M059J (cell line): Measurements from ENCODE around the gene PPIL6. TPM values are rescaled to one million over a fixed set of nuclear protein-coding genes. Genes with fewer than 3 reads are reported as not detected.
A peak's percentile ranks its signal among the peaks of the same experiment; 100 is the strongest.

Source experiments
- DNase-seq: peaks from one replicate; pipeline ENCODE4 v3.0.0-alpha.2; 2012; ENCODE audit warnings: low read depth
- total RNA-seq: library from RNA; depleted of rRNA; stranded (reverse); fragments of >200 nt; shearing (Covaris generic); gene quantifications from 2 replicates; pipeline ENCODE4 v1.2.3, GENCODE V29; 2014; rRNA removed

PPIL6 gene
- 2.1 and 9.6 TPM in 2 replicates for total RNA-seq

- DNase-seq = peak; percentile 89
Measured at GRCh38 chr6:109440331-109441068, at the start of gene PPIL6, which contains the start of gene SMPD2. Gene PPIL6, minus strand, starts transcription at chr6:109440628. Its CDS starts 38 bp downstream, at chr6:109440590. Gene SMPD2, plus strand, starts transcription at chr6:109440724. Its CDS starts 398 bp downstream, at chr6:109441122.

- no peak for DNase-seq
Measured at GRCh38 chr6:109488001-109488400, 47.6 kb upstream of the PPIL6 start.

GRCh38 chr6:109486068-109486467 lies 45.6 kb upstream of the PPIL6 start:
- no peak for DNase-seq

- DNase-seq = no peak
Measured at GRCh38 chr6:109485266-109485935, 45.0 kb upstream of the PPIL6 start.

GRCh38 chr6:109484122-109484521 lies 43.7 kb upstream of the PPIL6 start:
- DNase-seq = no peak

GRCh38 chr6:109483735-109484057 lies 43.3 kb upstream of the PPIL6 start:
- DNase-seq = no peak

GRCh38 chr6:109482905-109483734 lies 42.7 kb upstream of the PPIL6 start, which contains the start of gene ZBTB24:
Gene ZBTB24, minus strand, starts transcription at chr6:109483219. Its CDS starts 1,193 bp downstream, at chr6:109482026.
- peak; percentile 90 for DNase-seq

GRCh38 chr6:109480993-109481480 lies 40.6 kb upstream of the PPIL6 start:
- no peak for DNase-seq

- no peak for DNase-seq
Measured at GRCh38 chr6:109478841-109479624, 38.6 kb upstream of the PPIL6 start.

GRCh38 chr6:109478222-109478805 lies 37.9 kb upstream of the PPIL6 start:
- no peak for DNase-seq

GRCh38 chr6:109477725-109478124 lies 37.3 kb upstream of the PPIL6 start:
- no peak for DNase-seq

GRCh38 chr6:109477184-109477583 lies 36.8 kb upstream of the PPIL6 start:
- no peak for DNase-seq

GRCh38 chr6:109475625-109476024 lies 35.2 kb upstream of the PPIL6 start:
- no peak for DNase-seq

- DNase-seq = no peak
Measured at GRCh38 chr6:109474995-109475394, 34.6 kb upstream of the PPIL6 start.

- no peak for DNase-seq
Measured at GRCh38 chr6:109473120-109473519, 32.7 kb upstream of the PPIL6 start.

- no peak for DNase-seq
Measured at GRCh38 chr6:109472132-109472995, 31.9 kb upstream of the PPIL6 start.

GRCh38 chr6:109471105-109471810 lies 30.8 kb upstream of the PPIL6 start:
- no peak for DNase-seq

- no peak for DNase-seq
Measured at GRCh38 chr6:109469591-109470189, 29.3 kb upstream of the PPIL6 start.

GRCh38 chr6:109467696-109468095 lies 27.3 kb upstream of the PPIL6 start:
- DNase-seq = no peak
